NCI-H82 (cell line): ENCODE data around the gene CILP.
"Not testable (repeated sequence)": the region's sequence is repeated elsewhere in the genome, so short reads cannot be mapped to it uniquely, and the experiment has no call there.

Experiments used
- DNase-seq: peaks from one replicate; lab custom pipeline; 2025; lab: John Stamatoyannopoulos, UW

CILP gene

GRCh38 chr15:65192016-65192415 is 19.3 kb downstream of the CILP start:
- peak; percentile 38 for DNase-seq

DNA sequence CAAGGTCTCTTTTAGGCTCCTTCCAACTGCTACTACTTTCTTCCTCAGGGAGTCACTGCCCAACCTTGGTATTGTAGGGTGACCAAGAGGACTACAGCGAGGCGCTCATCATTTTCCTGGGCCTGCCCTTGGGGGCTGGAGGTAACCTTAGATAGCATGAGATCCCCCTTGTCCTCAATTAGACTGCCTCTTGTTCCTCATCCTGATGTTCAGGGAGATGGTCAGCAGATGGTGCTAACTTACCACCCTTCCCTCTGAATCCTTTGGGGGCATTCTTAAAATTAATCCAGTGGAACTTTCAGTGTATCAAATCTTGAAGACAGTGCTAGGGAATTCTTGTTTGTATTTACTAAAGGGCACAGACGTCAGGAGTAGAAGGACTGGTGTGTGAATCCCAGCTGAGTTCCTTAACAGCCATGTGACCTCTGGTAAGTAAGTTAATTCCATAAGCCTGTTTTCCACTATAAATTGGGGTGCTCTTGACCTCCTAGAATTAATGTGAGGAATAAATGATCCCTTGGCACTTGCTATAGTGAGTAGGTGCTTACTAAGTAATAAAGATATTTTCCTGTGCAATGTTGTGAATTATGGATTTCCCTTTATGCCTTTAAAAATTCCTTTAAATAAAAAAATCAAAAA is 22.1 kb downstream of the CILP start:
- peak; percentile 86 for DNase-seq

DNA sequence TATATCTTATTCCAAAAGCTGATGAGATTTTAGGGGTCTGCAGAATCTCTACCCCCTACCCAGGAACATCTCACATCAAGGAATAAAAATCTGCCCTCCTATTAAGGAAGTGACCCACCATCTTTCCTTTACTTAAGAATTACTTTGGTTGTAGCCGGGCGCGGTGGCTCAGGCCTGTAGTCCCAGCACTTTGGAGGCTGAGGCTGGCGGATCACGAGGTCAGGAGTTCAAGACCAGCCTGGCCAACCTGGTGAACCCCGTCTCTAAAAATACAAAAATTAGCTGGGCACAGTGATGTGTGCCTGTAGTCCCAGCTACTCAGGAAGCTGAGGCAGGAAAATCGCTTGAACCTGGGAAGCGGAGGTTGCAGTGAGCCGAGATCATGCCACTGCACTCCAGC is 22.8 kb downstream of the CILP start:
- not testable (repeated sequence) for DNase-seq

- peak; percentile 96 for DNase-seq
Measured at GRCh38 chr15:65184868-65185717, 26.2 kb downstream of the CILP start, which contains the start of gene CLPX. Gene CLPX (minus strand): TSS chr15:65185342. CDS start chr15:65185153, 189 bp downstream.

GRCh38 chr15:65184305-65184867 is 26.9 kb downstream of the CILP start:
- DNase-seq = peak; percentile 66

DNA sequence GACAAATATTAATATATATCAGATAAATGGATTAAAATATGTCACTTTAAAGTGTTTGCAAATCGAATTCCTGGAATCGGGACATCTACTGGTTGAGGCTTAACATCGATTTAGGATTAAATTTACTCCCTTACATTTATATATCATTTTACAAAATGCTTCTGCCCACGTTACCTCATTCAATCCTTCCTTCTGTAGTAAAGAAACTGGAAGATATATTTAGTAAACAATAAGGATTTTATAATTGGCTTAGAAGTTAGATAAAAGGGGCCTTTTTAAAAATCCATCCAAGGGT is 27.5 kb downstream of the CILP start:
- no peak for DNase-seq

- DNase-seq = no peak
Measured at GRCh38 chr15:65182538-65182937, 28.7 kb downstream of the CILP start.

DNA sequence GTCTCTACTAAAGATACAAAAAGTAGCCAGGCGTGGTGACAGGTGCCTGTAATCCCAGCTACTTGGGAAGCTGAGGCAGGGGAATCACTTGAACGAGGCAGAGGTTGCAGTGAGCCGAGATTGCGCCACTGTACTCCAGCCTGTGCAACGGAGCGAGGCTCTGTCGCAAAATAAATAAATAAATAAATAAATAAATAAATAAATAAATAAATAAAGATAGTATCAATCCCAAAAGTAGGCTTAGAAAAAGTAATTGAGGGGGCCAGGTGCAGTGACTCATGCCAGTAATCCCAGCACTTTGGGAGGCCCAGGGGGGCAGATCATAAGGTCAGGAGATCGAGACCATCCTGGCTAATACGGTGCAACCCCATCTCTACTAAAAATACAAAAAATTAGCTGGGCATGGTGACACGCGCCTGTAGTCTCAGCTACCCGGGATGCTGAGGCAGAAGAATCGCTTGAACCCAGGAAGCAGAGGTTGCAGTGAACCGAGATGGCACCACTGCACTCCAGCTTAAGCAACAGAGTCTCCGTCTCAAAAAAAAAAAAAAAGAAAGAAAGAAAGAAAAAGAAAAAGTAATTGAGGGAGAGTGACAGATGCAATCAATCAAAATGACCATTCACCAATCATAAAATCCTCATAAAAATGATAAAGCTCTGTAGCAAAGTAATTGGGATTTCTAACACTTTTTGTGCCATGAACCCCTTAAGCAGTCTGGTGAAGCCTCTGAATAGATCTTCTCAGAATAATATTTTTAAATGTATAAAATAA is 29.5 kb downstream of the CILP start:
- not testable (repeated sequence) for DNase-seq

DNA sequence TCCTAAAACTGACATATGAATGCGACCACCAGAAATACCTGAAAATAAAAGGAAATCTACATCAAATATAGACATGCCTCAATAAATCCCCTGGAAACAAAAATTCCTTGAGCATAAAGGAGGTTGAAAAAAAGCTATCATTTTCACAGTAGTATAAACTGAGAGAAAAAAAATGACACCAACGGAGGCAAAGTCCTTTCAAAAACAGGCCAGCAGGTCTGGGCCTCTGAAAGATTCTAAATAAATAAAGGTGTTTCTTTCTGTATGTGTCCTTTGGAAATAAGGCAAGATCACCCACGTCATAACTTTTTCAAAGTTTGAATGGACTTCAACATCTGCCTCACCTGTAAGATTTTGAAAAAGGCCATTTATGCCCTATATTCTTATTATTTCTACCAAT is 31.1 kb downstream of the CILP start:
- no peak for DNase-seq

GRCh38 chr15:65177901-65178300 is 33.4 kb downstream of the CILP start:
- DNase-seq = no peak

DNA sequence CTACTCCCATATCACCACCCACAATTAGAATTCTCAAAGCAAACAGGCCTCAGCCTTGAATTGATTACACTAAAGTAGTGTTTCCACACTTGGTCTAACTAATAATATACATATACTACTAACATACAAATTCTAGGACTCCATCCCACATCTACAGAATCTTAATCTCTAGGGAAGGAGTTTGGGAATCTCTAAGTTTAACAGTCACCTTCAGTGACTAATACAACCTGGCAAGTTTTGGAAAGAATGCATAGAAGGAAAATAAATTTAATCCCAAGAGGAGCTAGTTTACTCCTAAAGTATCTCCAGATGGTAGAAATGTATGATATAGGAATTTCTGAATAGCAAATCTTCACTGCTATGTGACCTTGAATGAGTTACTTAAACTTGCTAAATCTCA is 35.2 kb downstream of the CILP start:
- no peak for DNase-seq

DNA sequence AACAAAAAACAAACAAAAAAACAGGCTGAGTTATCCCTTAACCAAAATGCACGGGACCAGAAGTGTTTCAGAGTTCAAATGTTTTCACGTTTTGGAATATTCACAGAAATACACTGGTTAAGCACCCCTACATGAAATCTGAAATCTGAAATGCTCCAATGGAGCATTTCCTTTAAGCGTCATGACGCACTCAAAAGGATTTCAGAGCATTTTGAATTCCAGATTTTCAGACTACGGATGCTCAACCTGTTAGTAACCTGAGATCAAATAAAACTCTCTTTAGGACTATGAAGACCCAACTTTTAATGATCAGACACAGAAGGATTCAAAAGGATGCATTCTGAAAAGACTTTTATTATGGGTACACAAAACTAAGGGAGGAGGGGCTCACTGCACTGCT is 35.8 kb downstream of the CILP start:
- no peak for DNase-seq

DNA sequence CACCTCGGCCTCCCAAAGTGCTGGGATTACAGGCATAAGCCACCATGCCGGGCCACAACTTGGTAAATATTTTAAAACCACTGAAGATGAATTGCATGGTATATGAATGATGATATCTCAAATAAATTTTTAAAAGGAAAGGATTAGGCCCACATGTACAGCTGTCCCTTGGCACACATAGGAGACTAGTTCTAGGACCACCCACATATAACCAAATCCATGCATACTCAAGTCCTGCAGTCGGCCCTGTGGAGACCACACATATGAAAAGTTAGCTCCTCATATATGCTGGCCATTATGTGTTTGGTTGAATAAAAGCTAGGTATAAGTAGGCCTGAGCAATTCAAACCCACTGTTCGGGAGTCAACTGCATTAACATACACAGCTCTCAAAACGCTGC is 36.8 kb downstream of the CILP start:
- DNase-seq = no peak

DNA sequence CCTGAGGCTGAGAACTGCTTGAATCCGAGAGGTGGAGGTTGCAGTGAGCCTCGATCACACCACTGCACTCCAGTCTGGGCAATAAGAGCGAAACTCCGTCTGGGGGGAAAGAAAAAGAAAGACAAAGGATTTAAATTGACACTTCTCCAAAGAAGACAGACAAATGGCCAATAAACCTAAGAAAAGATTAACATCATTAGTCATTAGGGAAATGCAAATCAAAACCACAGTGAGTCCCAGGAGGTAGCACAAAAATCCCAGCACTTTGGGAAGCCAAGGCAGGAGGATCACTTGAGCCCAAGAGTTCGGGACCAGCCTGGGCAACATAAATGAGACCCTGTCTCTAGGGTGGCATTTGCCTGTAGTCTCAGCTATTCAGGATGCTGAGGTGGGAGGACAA is 38.7 kb downstream of the CILP start:
- DNase-seq = no peak

DNA sequence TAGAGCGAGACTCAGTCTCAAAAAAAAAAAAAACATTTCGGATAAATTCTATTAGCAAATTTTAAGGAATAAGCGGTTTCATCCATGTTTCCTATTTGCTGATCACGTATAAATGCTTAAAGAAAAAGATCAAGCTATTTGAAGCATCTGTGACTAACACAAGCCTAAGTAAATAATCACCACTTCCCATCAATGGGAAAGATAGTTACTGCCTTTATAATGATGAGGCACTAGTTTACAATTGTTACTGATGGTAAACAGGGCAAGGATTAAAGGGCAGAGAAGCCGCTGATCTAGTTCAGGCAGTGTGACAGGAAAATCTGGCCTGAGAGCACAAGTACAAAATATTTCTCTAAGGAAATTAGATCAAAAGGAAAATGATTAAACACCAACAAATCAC is 39.8 kb downstream of the CILP start:
- no peak for DNase-seq

- DNase-seq = no peak
Measured at GRCh38 chr15:65165875-65166274, 45.4 kb downstream of the CILP start.

DNA sequence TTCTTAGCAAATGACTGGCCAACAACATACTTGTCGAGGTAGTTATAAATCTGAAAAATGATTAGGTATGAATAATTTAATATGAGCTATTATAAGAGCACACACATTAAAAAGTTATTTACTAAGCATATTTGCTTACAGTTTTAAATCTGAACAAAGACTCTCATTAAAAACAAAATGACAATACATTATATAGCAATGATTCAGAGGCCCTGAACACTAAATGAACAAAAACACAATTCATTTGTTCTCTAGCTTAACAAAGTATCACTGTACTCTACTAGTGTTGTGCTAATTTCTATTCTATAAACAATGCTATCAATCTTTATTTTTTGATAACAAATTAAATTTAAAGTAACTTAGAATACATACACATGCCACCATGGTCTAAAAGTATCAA is 47.1 kb downstream of the CILP start:
- no peak for DNase-seq

DNA sequence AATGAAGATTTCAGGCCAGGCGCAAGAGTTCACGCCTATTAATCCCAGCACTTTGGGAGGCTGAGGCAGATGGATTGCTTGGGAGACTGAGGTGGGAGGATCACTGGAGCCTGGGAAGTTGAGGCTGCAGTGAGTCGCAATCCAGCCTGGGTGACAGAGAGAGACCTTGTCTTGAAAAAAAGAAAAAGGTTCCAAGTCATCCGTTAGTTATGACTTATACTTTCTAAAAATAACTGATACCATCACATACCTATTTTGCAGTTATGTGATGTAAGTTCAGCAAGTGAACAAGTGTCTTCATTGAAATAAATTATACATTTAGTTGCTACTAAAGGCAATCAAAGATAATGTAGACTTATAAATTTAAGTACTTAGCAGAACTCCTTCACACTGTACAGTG is 48.2 kb downstream of the CILP start:
- DNase-seq = no peak

GRCh38 chr15:65156692-65157091 is 54.6 kb downstream of the CILP start:
- peak; percentile 42 for DNase-seq

DNA sequence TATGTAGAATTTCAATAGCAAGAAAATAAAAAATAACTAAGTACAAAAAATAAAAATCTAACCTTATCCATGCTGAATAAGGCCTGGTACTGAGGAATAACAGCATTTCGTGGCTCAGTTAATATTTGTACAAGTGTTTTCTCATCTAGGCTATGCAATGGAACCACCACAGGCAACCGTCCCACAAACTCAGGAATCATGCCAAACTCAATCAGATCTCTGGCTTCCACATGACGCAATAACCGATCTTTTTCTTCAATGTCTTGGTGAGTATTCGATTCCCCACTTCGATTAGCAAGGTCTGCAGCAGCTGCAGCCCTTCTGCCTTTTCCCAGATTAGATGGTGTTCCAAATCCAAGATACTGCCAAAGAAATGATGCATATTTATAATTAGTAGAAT is 56.6 kb downstream of the CILP start:
- DNase-seq = no peak

DNA sequence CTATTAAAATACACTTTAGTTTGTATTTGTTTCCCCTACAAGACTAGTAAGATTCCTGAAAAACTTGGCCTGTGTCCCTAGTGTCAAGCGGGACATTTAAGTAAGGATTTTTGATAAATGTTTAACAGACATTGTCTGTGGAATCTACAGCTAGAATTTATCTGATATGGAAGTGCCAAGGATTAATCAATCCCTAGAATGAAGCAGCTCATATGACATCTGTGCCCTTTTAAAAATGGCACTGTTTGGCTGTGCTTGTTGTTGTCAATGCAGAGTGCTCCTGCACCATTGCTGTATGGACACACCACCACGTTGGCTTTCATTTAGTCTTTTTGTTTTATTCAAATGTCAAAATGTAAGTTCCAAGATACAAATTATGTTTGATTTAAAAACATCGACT is 63.4 kb downstream of the CILP start:
- DNase-seq = no peak

DNA sequence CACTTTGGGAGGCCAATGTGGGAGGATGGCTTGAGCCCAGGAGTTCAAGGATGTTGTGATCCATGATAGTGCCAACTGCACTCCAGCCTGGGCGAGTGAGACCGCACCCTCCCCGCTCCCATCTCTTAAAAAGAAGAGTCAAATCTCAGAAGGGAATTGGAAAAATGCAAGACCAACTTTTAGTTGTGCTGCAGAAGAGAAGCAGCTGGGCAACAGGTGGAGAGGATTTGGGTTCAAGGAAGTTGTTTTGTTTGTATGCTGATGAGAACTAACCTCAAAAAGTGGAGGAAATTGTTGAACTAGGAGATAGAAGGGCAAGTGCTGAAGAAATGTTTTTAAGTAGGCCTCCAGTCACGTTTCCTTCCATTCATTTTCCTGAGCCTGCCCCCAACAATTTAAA is 64.8 kb downstream of the CILP start:
- DNase-seq = no peak
